ENCODE results near the gene CIDEB.

GRCh38 chr14:24269368-24269767 lies 38.4 kb downstream of the CIDEB start:
- TF ChIP-seq KAT2A (conservative IDR thresholded peaks at IDR 0.05; ENCODE audit: control insufficient read depth, low read depth, low read length): no peak
- TF ChIP-seq CTCF (IDR thresholded peaks at IDR 0.05 in 2 of 3, conservative IDR thresholded peaks at IDR 0.05 in 1 of 3; ENCODE audit: control insufficient read depth in 2 of 3, extremely low read depth in 1 of 3, insufficient read depth in 1 of 3, low read depth in 3 of 3, low read length in 3 of 3): no peak
- no peak for TF ChIP-seq SP1 (IDR thresholded peaks at IDR 0.05; ENCODE audit: low read depth, low read length)
- no peak for TF ChIP-seq SIN3A (IDR thresholded peaks at IDR 0.05; ENCODE audit: low read depth, low read length)
- TF ChIP-seq SMC3 (IDR thresholded peaks at IDR 0.05; ENCODE audit: borderline replicate concordance, low read length): no peak
- no peak for TF ChIP-seq POLR2A (IDR thresholded peaks at IDR 0.05; ENCODE audit: low read depth, low read length)
- TF ChIP-seq CEBPB (IDR thresholded peaks at IDR 0.05; ENCODE audit: borderline replicate concordance in 1 of 2, low read depth in 2 of 2, low read length in 2 of 2): no peak
- TF ChIP-seq NFXL1 (IDR thresholded peaks at IDR 0.05; ENCODE audit: borderline replicate concordance): no peak
- no peak for TF ChIP-seq HDAC2 (IDR thresholded peaks at IDR 0.05)
- no peak for TF ChIP-seq EGR1 (IDR thresholded peaks at IDR 0.05; ENCODE audit: borderline replicate concordance in 1 of 2, low read depth in 2 of 2, low read length in 2 of 2)
